Esophagus squamous epithelium (tissue), 5 donors: ENCODE data around the gene PARP15. TPM values are rescaled to one million over a fixed set of nuclear protein-coding genes. Genes with fewer than 3 reads are reported as not detected.

Source experiments
- DNase-seq: peaks from one replicate; lab custom pipeline; 2025; lab: John Stamatoyannopoulos, UW
- H3K27ac ChIP-seq, 4 donors: fragments of 200-600 bp; sonication (generic); one replicate each; pipeline ENCODE4 v1.5.1; 2016 to 2019; ENCODE audit warnings: mild to moderate bottlenecking in 1 of 4
- H3K27me3 ChIP-seq, 4 donors: fragments of 200-600 bp; sonication (generic); 1 replicate in 3 of 4; 2 replicates in 1 of 4; pipeline versions ENCODE4 v1.5.1 to v1.6.0; 2017 to 2021; ENCODE audit warnings: antibody characterized with exemption in 1 of 4
- H3K36me3 ChIP-seq, 3 donors: fragments of 200-600 bp; sonication (generic); one replicate each; pipeline ENCODE4 v1.5.1; 2016 to 2019
- H3K4me1 ChIP-seq, 3 donors: fragments of 200-600 bp; sonication (generic); one replicate each; pipeline ENCODE4 v1.5.1; 2017 to 2019
- H3K4me3 ChIP-seq, 4 donors: fragments of 200-600 bp; sonication (generic); 1 replicate in 3 of 4; 2 replicates in 1 of 4; pipeline ENCODE4 v1.5.1; 2016 to 2019; ENCODE audit warnings: mild to moderate bottlenecking in 2 of 4, moderate library complexity in 1 of 4
- H3K9me3 ChIP-seq, 3 donors: fragments of 200-600 bp; sonication (generic); one replicate each; pipeline ENCODE4 v1.5.1; 2016 to 2019
- POLR2A ChIP-seq, 4 donors: fragments of 450-650 bp; IDR thresholded peaks; one replicate each; pipeline ENCODE4 v1.6.1; 2017; ENCODE audit warnings: antibody characterized with exemption in 4 of 4, mild to moderate bottlenecking in 4 of 4, moderate library complexity in 3 of 4
- WGBS, 2 donors: methylation state at CpG; one replicate each; pipeline ENCODE4 v1.1.5; 2018; 5-methylcytosine and 5-hydroxymethylcytosine counted together
- intact Hi-C: fragments of 100-400 bp; cut with DNase I; formaldehyde crosslinking; loops from one replicate; pipeline ENCODE4 v1.15.0; 2022
- total RNA-seq, 4 donors: library from RNA; depleted of rRNA; stranded (reverse); fragments of >200 nt; gene quantifications; one replicate each; pipeline ENCODE4 v1.1.0, GENCODE V29; 2016
- TF ChIP-seq, protein P1 (sequence below), 6 experiments: fragments of 450-650 bp in 4 of 6; fragments of 200-600 bp in 2 of 6; sonication (generic) in 2 of 6; IDR thresholded peaks; one replicate each; pipeline ENCODE4 v1.5.1; 2016 to 2019; ENCODE audit warnings: antibody characterized with exemption in 6 of 6, mild to moderate bottlenecking in 4 of 6, moderate library complexity in 4 of 6
- donor health status: DM: yes; HTN: yes; CAD: no.

PARP15 gene
- total RNA-seq, 4 donors from 2014 or later, result 0.08 to 2.3 (median 0.42) TPM

GRCh38 chr3:122536632-122537001 lies 40.8 kb upstream of the PARP15 start:
- H3K9me3 ChIP-seq, result no peaks in the 10 kb centered on the region
- WGBS, 2 donors, result 72 to 80% methylated on average over 3 of the region's 3 CpGs

GRCh38 chr3:122538956-122539490 lies 38.4 kb upstream of the PARP15 start:
- Histone ChIP-seq H3K9me3 (no peaks in the 10 kb centered on the region), H3K27me3 (no peaks in the 10 kb centered on the region), H3K4me1 (peaks cover 0 to 6% (median 0%) of the 10 kb centered on the region in 3 donors), H3K27ac (no peak overlapping the region), H3K36me3 (peaks cover 0 to 100% (median 29%) of the 10 kb centered on the region in 3 donors), H3K4me3 (no peak overlapping the region)
- no peak for DNase-seq
- intact Hi-C loops, result no loop called here
- WGBS, 2 donors, result 87% methylated on average over 7 of the region's 7 CpGs
- TF ChIP-seq, protein P1, sequence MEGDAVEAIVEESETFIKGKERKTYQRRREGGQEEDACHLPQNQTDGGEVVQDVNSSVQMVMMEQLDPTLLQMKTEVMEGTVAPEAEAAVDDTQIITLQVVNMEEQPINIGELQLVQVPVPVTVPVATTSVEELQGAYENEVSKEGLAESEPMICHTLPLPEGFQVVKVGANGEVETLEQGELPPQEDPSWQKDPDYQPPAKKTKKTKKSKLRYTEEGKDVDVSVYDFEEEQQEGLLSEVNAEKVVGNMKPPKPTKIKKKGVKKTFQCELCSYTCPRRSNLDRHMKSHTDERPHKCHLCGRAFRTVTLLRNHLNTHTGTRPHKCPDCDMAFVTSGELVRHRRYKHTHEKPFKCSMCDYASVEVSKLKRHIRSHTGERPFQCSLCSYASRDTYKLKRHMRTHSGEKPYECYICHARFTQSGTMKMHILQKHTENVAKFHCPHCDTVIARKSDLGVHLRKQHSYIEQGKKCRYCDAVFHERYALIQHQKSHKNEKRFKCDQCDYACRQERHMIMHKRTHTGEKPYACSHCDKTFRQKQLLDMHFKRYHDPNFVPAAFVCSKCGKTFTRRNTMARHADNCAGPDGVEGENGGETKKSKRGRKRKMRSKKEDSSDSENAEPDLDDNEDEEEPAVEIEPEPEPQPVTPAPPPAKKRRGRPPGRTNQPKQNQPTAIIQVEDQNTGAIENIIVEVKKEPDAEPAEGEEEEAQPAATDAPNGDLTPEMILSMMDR (IDR thresholded peaks at IDR 0.05), result no peak
- TF ChIP-seq POLR2A (IDR thresholded peaks at IDR 0.05), result no peak

More at GRCh38 chr3:122536632-122537001, 40.8 kb upstream of the PARP15 start:
- Histone ChIP-seq H3K4me3 (no peak overlapping the region), H3K27me3 (no peaks in the 10 kb centered on the region), H3K27ac (no peak overlapping the region), H3K36me3 (peaks cover 13 to 100% (median 39%) of the 10 kb centered on the region in 3 donors), H3K4me1 (peaks cover 0 to 15% (median 0%) of the 10 kb centered on the region in 3 donors)
- no peak for DNase-seq
- TF ChIP-seq POLR2A (IDR thresholded peaks at IDR 0.05), result no peak
- TF ChIP-seq, protein P1 (IDR thresholded peaks at IDR 0.05), result no peak
- intact Hi-C loops, result no loop called here

- Histone ChIP-seq H3K4me1 (no peaks in the 10 kb centered on the region), H3K27me3 (no peaks in the 10 kb centered on the region), H3K9me3 (no peaks in the 10 kb centered on the region), H3K27ac (no peak overlapping the region), H3K4me3 (no peak overlapping the region), H3K36me3 (peaks cover 0 to 98% (median 17%) of the 10 kb centered on the region in 3 donors)
- 85 to 97% methylated on average over 5 of the region's 5 CpGs for WGBS, 2 donors
- TF ChIP-seq, protein P1 (IDR thresholded peaks at IDR 0.05), result no peak
- no peak for TF ChIP-seq POLR2A (IDR thresholded peaks at IDR 0.05)
- no peak for DNase-seq
- intact Hi-C loops, result no loop called here
These were observed 31.3 kb upstream of the PARP15 start for GRCh38 chr3:122546151-122546550.

DNA sequence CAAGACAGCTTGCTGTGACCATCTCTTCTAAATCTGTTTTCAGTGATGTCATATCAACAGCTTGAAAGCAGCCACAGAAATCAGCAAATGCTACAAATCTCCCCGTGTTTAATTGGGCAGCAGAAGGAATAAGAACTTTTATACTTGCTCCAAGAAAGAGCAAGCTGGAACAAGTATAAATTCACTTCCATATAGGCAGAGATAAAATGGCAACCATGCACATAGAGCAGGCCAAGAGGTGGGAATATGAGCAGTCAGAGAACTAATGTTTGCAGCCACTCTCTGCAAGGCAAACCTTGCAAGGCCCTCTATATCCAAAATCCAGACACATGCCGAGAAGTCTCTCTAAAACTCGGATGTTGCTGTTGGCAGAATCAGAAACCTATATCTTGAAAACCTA lies 29.4 kb upstream of the PARP15 start:
- Histone ChIP-seq H3K4me1 (no peaks in the 10 kb centered on the region), H3K4me3 (no peak overlapping the region), H3K27ac (no peak overlapping the region), H3K27me3 (no peaks in the 10 kb centered on the region), H3K9me3 (no peaks in the 10 kb centered on the region), H3K36me3 (peaks cover 5 to 98% (median 17%) of the 10 kb centered on the region in 3 donors)
- intact Hi-C loops, result no loop called here
- no peak for DNase-seq
- no peak for TF ChIP-seq POLR2A (IDR thresholded peaks at IDR 0.05)
- TF ChIP-seq, protein P1 (IDR thresholded peaks at IDR 0.05), result no peak
- 63 to 64% methylated on average over 3 of the region's 3 CpGs for WGBS, 2 donors

GRCh38 chr3:122548619-122549018 lies 28.8 kb upstream of the PARP15 start:
- Histone ChIP-seq H3K9me3 (no peaks in the 10 kb centered on the region), H3K27ac (no peak overlapping the region), H3K27me3 (no peaks in the 10 kb centered on the region), H3K4me3 (no peak overlapping the region), H3K4me1 (no peaks in the 10 kb centered on the region), H3K36me3 (peaks cover 5 to 98% (median 12%) of the 10 kb centered on the region in 3 donors)
- TF ChIP-seq POLR2A (IDR thresholded peaks at IDR 0.05), result no peak
- TF ChIP-seq, protein P1 (IDR thresholded peaks at IDR 0.05), result no peak
- no peak for DNase-seq
- intact Hi-C loops, result no loop called here
- WGBS, 2 donors, result 88 to 100% methylated on average over 1 of the region's 1 CpG
